Measurements from ENCODE around the gene JMJD1C. TPM values are rescaled to one million over a fixed set of nuclear protein-coding genes. Genes with fewer than 3 reads are reported as not detected.

Gene JMJD1C
- total RNA-seq, 1 experiment from 2014 or later, result 180 TPM

- CTCF ChIA-PET, result interaction anchor here (0.7 to 1.5 kb wide), 2 partner anchors 310 to 401 kb away, joined by 4 read pairs; no protein-coding TSS in a partner anchor
- no peaks in the 10 kb centered on the region for H3K9me3 Mint-ChIP-seq
- H3K36me3 Mint-ChIP-seq, result no peaks in the 10 kb centered on the region
- no peaks in the 10 kb centered on the region for H3K27me3 Mint-ChIP-seq (ENCODE audit: low read depth)
- ATAC-seq, result no peak
- POLR2A ChIA-PET, result no interaction called here
- H3K4me3 Mint-ChIP-seq, result no peak overlapping the region
- no peak for DNase-seq (ENCODE audit: low spot score)
- peaks cover 11% of the 10 kb centered on the region for H3K4me1 Mint-ChIP-seq
- TF ChIP-seq ZNF671 (CRISPR knock-in tag; IDR thresholded peaks at IDR 0.05), result no peak
- no peak for TF ChIP-seq ERG (CRISPR knock-in tag; IDR thresholded peaks at IDR 0.05)
- no peak for TF ChIP-seq USF1 (CRISPR knock-in tag; IDR thresholded peaks at IDR 0.05)
- no peak for TF ChIP-seq ZBTB43 (CRISPR knock-in tag; IDR thresholded peaks at IDR 0.05)
- TF ChIP-seq AR (CRISPR knock-in tag; IDR thresholded peaks at IDR 0.05), result no peak
- no peak for TF ChIP-seq GRHL2 (CRISPR knock-in tag; IDR thresholded peaks at IDR 0.05; ENCODE audit: insufficient replicate concordance, severe bottlenecking)
- no peak for TF ChIP-seq TP53 (CRISPR knock-in tag; IDR thresholded peaks at IDR 0.05)
- no peak for TF ChIP-seq TEAD1 (CRISPR knock-in tag; IDR thresholded peaks at IDR 0.05)
- no peak for TF ChIP-seq KAT7 (CRISPR knock-in tag; IDR thresholded peaks at IDR 0.05; ENCODE audit: borderline replicate concordance)
- no peak for TF ChIP-seq USF2 (CRISPR knock-in tag; IDR thresholded peaks at IDR 0.05)
- TF ChIP-seq EMX1 (CRISPR knock-in tag; IDR thresholded peaks at IDR 0.05), result no peak
- no peak for TF ChIP-seq NFYB (CRISPR knock-in tag; conservative IDR thresholded peaks at IDR 0.05; ENCODE audit: low read depth)
- no peak for TF ChIP-seq HMGA2 (CRISPR knock-in tag; IDR thresholded peaks at IDR 0.05)
- TF ChIP-seq ZNF423 (CRISPR knock-in tag; IDR thresholded peaks at IDR 0.05), result no peak
- TF ChIP-seq PREB (CRISPR knock-in tag; IDR thresholded peaks at IDR 0.05; ENCODE audit: borderline replicate concordance), result no peak
- no peak overlapping the region; the same call in 1 of the 2 replicates for H3K27ac Mint-ChIP-seq
These were observed 146.5 kb downstream of the JMJD1C start for GRCh38 chr10:63319231-63319630.

GRCh38 chr10:63318491-63318890 is 147.3 kb downstream of the JMJD1C start:
- no peak for DNase-seq (ENCODE audit: low spot score)
- ChIA-PET CTCF (interaction anchor here (0.7 kb wide), 1 partner anchor 311 kb away, joined by 4 read pairs; no protein-coding TSS in a partner anchor), POLR2A (no interaction called here)
- no peak for ATAC-seq
- Mint-ChIP-seq H3K4me1 (peaks cover 17% of the 10 kb centered on the region), H3K36me3 (no peaks in the 10 kb centered on the region), H3K27me3 (ENCODE audit: low read depth) (no peaks in the 10 kb centered on the region), H3K9me3 (no peaks in the 10 kb centered on the region), H3K27ac (no peak overlapping the region), H3K4me3 (no peak overlapping the region)
- TF ChIP-seq ZNF317 (CRISPR knock-in tag; IDR thresholded peaks at IDR 0.05; ENCODE audit: borderline replicate concordance, low read depth), result no peak
- TF ChIP-seq CDX4 (CRISPR knock-in tag; IDR thresholded peaks at IDR 0.05; ENCODE audit: borderline replicate concordance), result no peak
